Gastrocnemius medialis (tissue), 4 donors: Measurements from ENCODE around the gene PIK3R1. TPM values are rescaled to one million over a fixed set of nuclear protein-coding genes. Genes with fewer than 3 reads are reported as not detected.

ENCODE experiments used
- ATAC-seq, 2 donors: fragments of 150-250 bp; one replicate each; pipeline ENCODE4 v1.9.1; 2016
- DNase-seq, 2 donors: peaks; one replicate each; pipeline ENCODE4 v3.0.0-alpha.2; 2019
- H3K27ac ChIP-seq, 4 donors: fragments of 200-600 bp; sonication (generic); 1 replicate in 1 of 4; 2 replicates in 3 of 4; pipeline ENCODE4 v1.5.1; 2016 to 2018; ENCODE audit warnings: mild to moderate bottlenecking in 2 of 4, moderate library complexity in 1 of 4
- H3K27me3 ChIP-seq, 3 donors: fragments of 200-600 bp; sonication (generic) in 2 of 3; 1 replicate in 1 of 3; 2 replicates in 2 of 3; pipeline versions ENCODE4 v1.5.1 to v1.6.0; 2016 to 2019; ENCODE audit warnings: mild to moderate bottlenecking in 1 of 3, moderate library complexity in 1 of 3
- H3K36me3 ChIP-seq, 2 donors: fragments of 200-600 bp; sonication (generic) in 1 of 2; one replicate each; pipeline ENCODE4 v1.5.1; 2017 to 2018
- H3K4me1 ChIP-seq, 2 donors: fragments of 200-600 bp; sonication (generic) in 1 of 2; one replicate each; pipeline ENCODE4 v1.5.1; 2016 to 2017; ENCODE audit warnings: mild to moderate bottlenecking in 2 of 2
- H3K4me3 ChIP-seq, 4 donors: fragments of 200-600 bp; sonication (generic) in 3 of 4; 1 replicate in 1 of 4; 2 replicates in 3 of 4; pipeline ENCODE4 v1.5.1; 2016 to 2019; ENCODE audit warnings: mild to moderate bottlenecking in 2 of 4
- H3K9me3 ChIP-seq, 3 donors: fragments of 200-600 bp; sonication (generic) in 2 of 3; 1 replicate in 1 of 3; 2 replicates in 2 of 3; pipeline ENCODE4 v1.5.1; 2016 to 2019
- POLR2A ChIP-seq, 2 donors: fragments of 450-650 bp; IDR thresholded peaks; one replicate each; pipeline ENCODE4 v1.6.1; 2017; ENCODE audit warnings: antibody characterized with exemption in 2 of 2, mild to moderate bottlenecking in 2 of 2, moderate library complexity in 2 of 2
- in situ Hi-C, 4 donors: fragments of 200-750 bp; cut with MboI; loops; one replicate each; pipeline versions ENCODE4 v1.15.0 to v1.8.0; 2017; ENCODE audit warnings: low sequenced_read_pairs in 4 of 4
- intact Hi-C: fragments of 100-400 bp; cut with DNase I; formaldehyde crosslinking; loops from one replicate; pipeline ENCODE4 v1.15.1; 2023; ENCODE audit warnings: low total_unique reads
- total RNA-seq, 4 donors: library from RNA; depleted of rRNA; stranded (reverse); fragments of >200 nt; gene quantifications; one replicate each; pipeline versions ENCODE4 v1.1.0 to v1.2.3, GENCODE V29; 2016
- TF ChIP-seq, protein P1 (sequence below), 5 experiments: fragments of 450-650 bp in 3 of 5; fragments of 200-600 bp in 2 of 5; sonication (generic) in 2 of 5; IDR thresholded peaks in 4 of 5; conservative IDR thresholded peaks in 1 of 5; 1 replicate in 4 of 5; 2 replicates in 1 of 5; pipeline ENCODE4 v1.5.1; 2016 to 2019; ENCODE audit warnings: antibody characterized with exemption in 5 of 5, mild to moderate bottlenecking in 3 of 5, moderate library complexity in 3 of 5

Gene PIK3R1
- total RNA-seq, 4 donors from 2014 or later = 87.2 to 129 (median 100) TPM

DNA sequence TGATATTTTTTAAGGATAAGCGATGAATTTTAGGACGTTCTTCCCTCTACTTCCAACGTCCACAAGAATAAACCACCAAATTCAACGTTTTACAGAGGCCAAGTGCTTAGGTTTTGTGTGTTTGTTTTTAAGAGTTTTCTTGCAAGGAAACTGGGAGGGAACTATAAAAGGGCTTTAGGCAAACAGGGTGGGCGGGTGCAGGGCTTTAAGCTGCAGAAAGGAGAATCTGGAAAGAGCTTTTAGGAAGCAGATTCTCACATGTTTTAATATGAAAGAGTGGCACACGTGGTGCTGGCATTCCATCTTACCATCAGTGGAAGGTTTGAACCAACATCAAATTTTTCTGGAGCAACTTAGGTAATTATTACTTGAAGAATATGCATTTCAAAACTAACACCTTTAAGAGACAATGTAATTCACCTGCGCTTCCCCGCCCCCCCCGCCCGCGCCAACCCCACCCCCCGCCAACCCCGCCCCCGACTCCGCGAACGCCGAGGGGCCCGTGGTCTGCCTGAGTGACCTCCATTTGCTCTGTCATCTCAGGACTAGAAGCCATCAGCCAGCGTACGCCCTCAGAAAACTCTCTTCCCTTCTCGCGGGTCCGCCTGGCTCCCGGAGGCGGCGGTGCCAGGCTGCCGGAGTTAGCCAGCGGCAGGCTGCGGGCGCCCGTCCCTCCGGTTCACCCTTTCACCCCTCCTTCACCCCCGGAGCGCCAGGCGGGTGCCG is 911 bp upstream of the PIK3R1 start:
- Histone ChIP-seq H3K9me3 (no peaks in the 10 kb centered on the region), H3K4me1 (peaks cover 18 to 24% of the 10 kb centered on the region in 2 donors), H3K27ac (peak overlapping the region; percentile 94 to 98 (median 96)), H3K36me3 (peaks cover 0 to under 1% of the 10 kb centered on the region in 2 donors), H3K27me3 (no peaks in the 10 kb centered on the region), H3K4me3 (peak overlapping the region; percentile 67 to 100 (median 79))
- ATAC-seq = peak; percentile 14 to 28
- intact Hi-C loops = loop anchor here (1.0 to 5.0 kb wide), 7 partner anchors 38 to 722 kb away; no protein-coding TSS in a partner anchor
- TF ChIP-seq, protein P1, sequence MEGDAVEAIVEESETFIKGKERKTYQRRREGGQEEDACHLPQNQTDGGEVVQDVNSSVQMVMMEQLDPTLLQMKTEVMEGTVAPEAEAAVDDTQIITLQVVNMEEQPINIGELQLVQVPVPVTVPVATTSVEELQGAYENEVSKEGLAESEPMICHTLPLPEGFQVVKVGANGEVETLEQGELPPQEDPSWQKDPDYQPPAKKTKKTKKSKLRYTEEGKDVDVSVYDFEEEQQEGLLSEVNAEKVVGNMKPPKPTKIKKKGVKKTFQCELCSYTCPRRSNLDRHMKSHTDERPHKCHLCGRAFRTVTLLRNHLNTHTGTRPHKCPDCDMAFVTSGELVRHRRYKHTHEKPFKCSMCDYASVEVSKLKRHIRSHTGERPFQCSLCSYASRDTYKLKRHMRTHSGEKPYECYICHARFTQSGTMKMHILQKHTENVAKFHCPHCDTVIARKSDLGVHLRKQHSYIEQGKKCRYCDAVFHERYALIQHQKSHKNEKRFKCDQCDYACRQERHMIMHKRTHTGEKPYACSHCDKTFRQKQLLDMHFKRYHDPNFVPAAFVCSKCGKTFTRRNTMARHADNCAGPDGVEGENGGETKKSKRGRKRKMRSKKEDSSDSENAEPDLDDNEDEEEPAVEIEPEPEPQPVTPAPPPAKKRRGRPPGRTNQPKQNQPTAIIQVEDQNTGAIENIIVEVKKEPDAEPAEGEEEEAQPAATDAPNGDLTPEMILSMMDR (IDR thresholded peaks at IDR 0.05 in 4 of 5, conservative IDR thresholded peaks at IDR 0.05 in 1 of 5) = no peak
- TF ChIP-seq POLR2A (IDR thresholded peaks at IDR 0.05) = no peak
- in situ Hi-C loops = loop anchor here in 1 of 4 donors (25.0 kb wide), 1 partner anchor 727 kb away; no protein-coding TSS in a partner anchor
- DNase-seq = no peak

DNA sequence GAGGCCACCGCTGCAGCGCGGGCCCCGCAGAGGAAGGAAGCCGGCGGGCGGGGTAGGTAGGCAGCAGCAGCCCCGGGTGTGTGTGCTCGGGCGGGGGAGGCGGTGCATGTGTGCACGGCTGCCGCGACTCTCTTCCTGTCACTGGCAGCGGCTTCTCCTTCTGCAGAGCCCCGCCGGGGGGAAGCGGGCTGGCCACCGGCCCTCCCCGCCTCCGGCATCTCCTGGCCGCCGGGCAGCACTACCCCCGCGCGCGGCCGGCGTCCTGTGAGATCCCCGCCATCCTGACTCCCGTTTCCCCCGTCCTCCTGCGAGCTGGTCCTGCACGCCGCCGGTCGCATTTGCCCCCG is 315 bp downstream of the PIK3R1 start:
- in situ Hi-C loops = loop anchor here in 1 of 4 donors (25.0 kb wide), 1 partner anchor 729 kb away; no protein-coding TSS in a partner anchor
- intact Hi-C loops = loop anchor here (1.0 to 5.0 kb wide), 7 partner anchors 36 to 724 kb away; no protein-coding TSS in a partner anchor
- no peak for TF ChIP-seq POLR2A (IDR thresholded peaks at IDR 0.05)
- TF ChIP-seq, protein P1 (IDR thresholded peaks at IDR 0.05 in 4 of 5, conservative IDR thresholded peaks at IDR 0.05 in 1 of 5) = no peak
- peaks cover 21 to 28% of the 10 kb centered on the region in 2 donors for H3K4me1 ChIP-seq
- no peak for DNase-seq
- no peaks in the 10 kb centered on the region for H3K27me3 ChIP-seq
- peak overlapping the region; percentile 85 to 100 (median 92) for H3K4me3 ChIP-seq
- peak; percentile 38 to 41 for ATAC-seq
- H3K9me3 ChIP-seq = no peaks in the 10 kb centered on the region
- peaks cover 0 to 11% of the 10 kb centered on the region in 2 donors for H3K36me3 ChIP-seq
- peak overlapping the region; percentile 94 to 98 (median 96) for H3K27ac ChIP-seq

DNA sequence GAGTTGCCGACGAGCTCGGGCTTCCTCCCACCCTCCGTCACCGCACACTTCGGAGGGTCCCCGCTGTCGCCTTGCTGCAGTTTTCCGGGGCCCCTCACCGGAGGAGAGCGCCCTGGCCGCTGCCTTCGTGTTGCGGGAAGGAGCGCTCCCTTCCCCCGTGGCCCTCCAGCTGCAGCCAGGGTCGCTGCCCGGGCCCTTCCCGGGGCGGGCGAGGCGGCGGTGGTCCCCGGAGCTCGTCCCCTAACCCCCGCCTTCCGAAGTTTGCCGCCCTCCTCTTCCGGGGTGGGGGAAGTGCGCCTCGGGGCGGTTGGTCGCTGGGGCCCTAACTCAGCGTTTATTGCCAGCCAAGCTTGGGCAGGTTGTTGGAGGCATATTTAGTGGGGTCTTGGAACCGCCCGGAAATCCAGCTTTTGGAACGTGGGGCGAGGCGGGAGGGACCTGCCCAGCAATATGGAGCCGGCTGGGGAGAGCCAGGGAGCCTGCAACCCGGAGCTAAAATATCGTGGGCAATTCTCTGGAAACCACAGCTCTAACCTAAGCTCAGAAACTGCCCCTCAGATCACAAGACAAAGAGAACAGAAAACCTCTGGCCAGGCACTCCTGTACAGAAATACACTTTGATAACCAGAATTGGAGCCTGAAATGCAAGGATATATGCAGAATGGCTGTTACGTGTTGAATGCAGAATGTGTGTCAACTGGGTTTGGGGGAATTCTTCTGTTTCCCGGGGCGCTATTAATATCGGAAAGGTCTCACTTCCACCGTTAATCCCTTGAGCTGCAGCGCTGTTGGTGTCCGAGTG is 890 bp downstream of the PIK3R1 start:
- no peak for TF ChIP-seq POLR2A (IDR thresholded peaks at IDR 0.05)
- TF ChIP-seq, protein P1 (IDR thresholded peaks at IDR 0.05 in 4 of 5, conservative IDR thresholded peaks at IDR 0.05 in 1 of 5) = no peak
- Histone ChIP-seq H3K4me1 (peaks cover 21 to 28% of the 10 kb centered on the region in 2 donors), H3K27ac (peak overlapping the region; percentile 94 to 98 (median 96)), H3K9me3 (no peaks in the 10 kb centered on the region), H3K36me3 (peaks cover 0 to 11% of the 10 kb centered on the region in 2 donors), H3K27me3 (no peaks in the 10 kb centered on the region), H3K4me3 (peak overlapping the region; percentile 85 to 100 (median 92))
- intact Hi-C loops (loop anchor here (5.0 kb wide), 3 partner anchors 36 to 724 kb away; no protein-coding TSS in a partner anchor), in situ Hi-C loops (loop anchor here in 1 of 4 donors (25.0 kb wide), 1 partner anchor 729 kb away; no protein-coding TSS in a partner anchor)
- DNase-seq (peak; percentile 44 to 46), ATAC-seq (peak; percentile 12 to 25)

DNA sequence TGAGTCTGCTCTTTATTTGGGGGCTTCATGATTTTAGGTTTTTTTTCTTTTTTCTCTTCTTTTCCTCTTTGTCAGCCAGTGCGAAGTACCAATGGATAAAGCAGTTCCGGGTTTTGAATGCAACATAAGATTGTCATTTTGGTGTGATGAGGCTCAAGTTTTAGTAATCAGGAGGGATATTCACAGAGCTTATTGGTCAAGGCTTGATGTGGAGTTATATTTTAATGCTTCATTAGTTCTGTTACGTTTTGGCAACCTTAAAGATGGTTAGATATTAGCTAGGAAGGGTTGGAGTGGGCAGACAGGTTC is 1.4 kb downstream of the PIK3R1 start:
- in situ Hi-C loops (loop anchor here in 1 of 4 donors (25.0 kb wide), 1 partner anchor 730 kb away; no protein-coding TSS in a partner anchor), intact Hi-C loops (loop anchor here (5.0 kb wide), 3 partner anchors 35 to 725 kb away; no protein-coding TSS in a partner anchor)
- no peak for DNase-seq
- TF ChIP-seq POLR2A (IDR thresholded peaks at IDR 0.05) = no peak
- TF ChIP-seq, protein P1 (IDR thresholded peaks at IDR 0.05 in 4 of 5, conservative IDR thresholded peaks at IDR 0.05 in 1 of 5) = no peak
- H3K36me3 ChIP-seq = peaks cover 0 to 11% of the 10 kb centered on the region in 2 donors
- ATAC-seq = no peak
- H3K27ac ChIP-seq = peak overlapping the region; percentile 94 to 98 (median 96)
- peaks cover 24 to 31% of the 10 kb centered on the region in 2 donors for H3K4me1 ChIP-seq
- H3K27me3 ChIP-seq = no peaks in the 10 kb centered on the region
- H3K4me3 ChIP-seq = peak overlapping the region; percentile 85 to 100 (median 92)
- H3K9me3 ChIP-seq = no peaks in the 10 kb centered on the region
